Prostate gland (tissue), 2 donors: ENCODE data around the gene TPRN.

Experiments used
- CTCF ChIP-seq, 4 experiments: fragments of 200-600 bp in 2 of 4; fragments of 450-650 bp in 2 of 4; sonication (generic) in 2 of 4; IDR thresholded peaks; 1 replicate in 3 of 4; 2 replicates in 1 of 4; pipeline ENCODE4 v1.5.1; 2016 to 2019; ENCODE audit warnings: antibody characterized with exemption in 4 of 4, mild to moderate bottlenecking in 2 of 4, moderate library complexity in 2 of 4
- POLR2A ChIP-seq: fragments of 450-650 bp; IDR thresholded peaks from one replicate; pipeline ENCODE4 v1.6.1; 2016; ENCODE audit warnings: antibody characterized with exemption, mild to moderate bottlenecking

- TF ChIP-seq POLR2A, result no peak
- no peak for TF ChIP-seq CTCF (IDR thresholded peaks at IDR 0.05)
Measured at GRCh38 chr9:137148242-137148641, 52.3 kb downstream of the TPRN start.
